Renal pelvis (tissue), 4 donors: Measurements from ENCODE around the gene TUBA1C. TPM values are rescaled to one million over a fixed set of nuclear protein-coding genes. Genes with fewer than 3 reads are reported as not detected.
A peak's percentile ranks its signal among the peaks of the same experiment; 100 is the strongest.
"Not testable (repeated sequence)": the region's sequence is repeated elsewhere in the genome, so short reads cannot be mapped to it uniquely, and the experiment has no call there.

Experiments
- DNase-seq: peaks from one replicate; pipeline ENCODE4 v3.0.0-alpha.2; 2013
- polyA plus RNA-seq, 3 donors: library from polyadenylated mRNA; unstranded; fragments of 120-200 nt; gene quantifications; one replicate each; pipeline ENCODE4 v1.2.1, GENCODE V29; 2013; ENCODE audit not compliant: insufficient read length in 3 of 3

Gene TUBA1C
- polyA plus RNA-seq, 3 donors = 140 to 152 (median 142) TPM

DNA sequence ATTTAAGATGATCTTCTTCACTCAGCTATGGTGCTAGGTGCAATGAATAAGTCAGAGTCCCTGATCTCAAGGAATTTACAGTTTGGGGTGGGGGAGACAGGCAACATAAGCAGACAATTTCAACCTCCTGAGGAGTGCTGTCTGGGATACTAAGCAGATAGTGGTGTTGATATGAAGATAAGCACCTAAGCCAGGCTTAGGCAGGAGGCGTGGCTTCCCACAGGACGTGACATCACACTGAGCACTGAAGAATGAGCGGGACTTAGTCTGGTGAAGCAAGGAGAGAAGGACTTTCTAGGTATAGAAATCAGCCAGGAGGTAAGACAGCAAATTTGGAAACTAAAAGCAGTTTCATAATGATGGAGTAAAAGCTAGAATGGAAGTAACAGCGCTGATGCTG, 36.9 kb downstream of the TUBA1C start:
- DNase-seq = no peak

GRCh38 chr12:49304161-49304560, 39.3 kb downstream of the TUBA1C start:
- DNase-seq = no peak

- no peak for DNase-seq
Measured at GRCh38 chr12:49305762-49306510, 41.1 kb downstream of the TUBA1C start.

GRCh38 chr12:49309386-49309785, 44.5 kb downstream of the TUBA1C start:
- DNase-seq = no peak

DNA sequence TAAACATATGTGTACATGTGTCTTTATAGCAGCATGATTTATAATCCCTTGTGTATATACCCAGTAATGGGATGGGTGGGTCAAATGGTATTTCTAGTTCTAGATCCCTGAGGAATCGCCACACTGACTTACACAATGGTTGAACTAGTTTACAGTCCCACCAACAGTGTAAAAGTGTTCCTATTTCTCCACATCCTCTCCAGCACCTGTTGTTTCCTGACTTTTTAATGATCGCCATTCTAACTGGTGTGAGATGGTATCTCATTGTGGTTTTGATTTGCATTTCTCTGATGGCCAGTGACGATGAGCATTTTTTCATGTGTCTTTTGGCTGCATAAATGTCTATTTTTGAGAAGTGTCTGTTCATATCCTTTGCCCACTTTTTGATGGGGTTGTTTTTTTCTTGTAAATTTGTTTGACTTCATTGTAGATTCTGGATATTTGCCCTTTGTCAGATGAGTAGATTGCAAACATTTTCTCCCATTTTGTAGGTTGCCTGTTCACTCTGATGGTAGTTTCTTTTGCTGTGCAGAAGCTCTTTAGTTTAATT, 45.6 kb downstream of the TUBA1C start:
- not testable (repeated sequence) for DNase-seq

- DNase-seq = no peak
Measured at GRCh38 chr12:49314811-49315210, 49.9 kb downstream of the TUBA1C start.

DNA sequence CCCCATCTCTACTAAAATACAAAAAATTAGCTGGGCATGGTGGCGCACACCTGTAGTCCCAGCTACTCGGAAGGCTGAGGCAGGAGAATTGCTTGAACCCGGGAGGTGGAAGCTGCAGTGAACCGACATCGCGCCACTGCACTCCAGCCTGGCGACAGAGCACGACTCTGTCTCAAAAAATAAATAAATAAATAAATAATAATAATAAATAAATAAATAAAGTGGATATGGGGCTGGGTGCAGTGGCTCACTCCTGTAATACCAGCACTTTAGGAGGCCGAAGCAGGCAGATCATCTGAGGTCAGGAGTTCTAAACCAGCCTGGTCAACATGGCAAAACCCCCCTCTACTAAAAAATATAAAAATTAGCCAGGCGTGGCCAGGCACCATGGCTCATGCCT, 52.2 kb downstream of the TUBA1C start:
- not testable (repeated sequence) for DNase-seq

- DNase-seq = not testable (repeated sequence)
Measured at GRCh38 chr12:49320411-49321103, 55.7 kb downstream of the TUBA1C start.

DNA sequence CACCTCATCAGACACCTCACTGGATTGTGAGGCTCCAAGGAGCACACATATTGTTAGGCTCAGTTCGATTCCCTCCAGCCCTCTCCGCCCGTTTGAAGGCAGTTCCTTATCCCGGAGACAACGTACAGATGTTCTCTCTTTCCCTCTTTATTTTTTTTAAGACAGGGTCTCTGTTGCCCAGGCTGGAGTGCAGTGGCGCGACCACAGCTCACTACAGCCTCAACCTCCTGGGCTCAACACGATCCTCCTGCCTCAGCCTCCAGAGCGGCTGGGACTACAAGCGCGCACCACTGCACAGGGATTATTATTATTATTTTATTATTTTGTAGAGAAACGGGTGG, 57.5 kb downstream of the TUBA1C start:
- no peak for DNase-seq

DNA sequence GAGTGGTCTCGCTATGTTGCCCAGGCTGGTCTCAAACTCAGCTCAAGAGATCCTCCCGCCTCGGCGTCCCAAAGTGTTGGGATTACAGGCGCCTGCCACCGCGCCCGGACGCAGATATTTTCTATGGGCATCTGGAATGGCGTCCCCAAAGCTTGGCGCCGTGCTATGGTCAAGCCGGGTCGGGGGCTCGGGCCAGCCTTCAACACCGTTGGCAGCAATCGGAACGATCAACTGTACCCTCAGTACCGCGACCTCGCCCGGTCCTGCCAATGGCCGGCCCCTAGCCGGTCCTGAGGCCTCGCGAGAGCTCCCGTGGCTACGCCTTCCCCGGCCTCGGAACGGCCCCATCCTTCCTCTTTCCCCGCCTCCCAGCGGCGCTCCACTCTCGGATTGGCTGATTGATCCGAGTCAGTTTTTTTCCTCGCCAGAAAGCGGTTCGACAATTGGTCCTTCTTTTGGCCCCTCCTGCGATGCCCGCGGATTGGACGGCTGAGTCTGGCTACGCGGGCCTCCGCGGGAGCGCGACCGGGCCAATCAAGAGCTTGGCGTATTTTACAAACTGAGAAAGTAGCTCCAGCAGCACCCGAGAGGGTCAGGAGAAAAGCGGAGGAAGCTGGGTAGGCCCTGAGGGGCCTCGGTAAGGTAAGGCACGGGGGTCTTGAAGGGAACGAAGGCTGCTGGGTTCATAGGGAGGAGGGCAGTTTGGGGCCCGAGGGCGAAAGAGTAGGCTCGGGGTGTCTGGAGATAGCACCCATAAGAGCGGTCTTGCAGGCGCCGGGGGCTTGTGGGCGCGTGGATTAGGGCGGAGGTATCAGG, 58.0 kb downstream of the TUBA1C start, which contains the start of gene TROAP:
TROAP (plus strand) TSS at position 548 of the 816 bp plus-strand sequence. CDS start 354 bp downstream, outside the sequence.
- DNase-seq = peak; percentile 99

DNA sequence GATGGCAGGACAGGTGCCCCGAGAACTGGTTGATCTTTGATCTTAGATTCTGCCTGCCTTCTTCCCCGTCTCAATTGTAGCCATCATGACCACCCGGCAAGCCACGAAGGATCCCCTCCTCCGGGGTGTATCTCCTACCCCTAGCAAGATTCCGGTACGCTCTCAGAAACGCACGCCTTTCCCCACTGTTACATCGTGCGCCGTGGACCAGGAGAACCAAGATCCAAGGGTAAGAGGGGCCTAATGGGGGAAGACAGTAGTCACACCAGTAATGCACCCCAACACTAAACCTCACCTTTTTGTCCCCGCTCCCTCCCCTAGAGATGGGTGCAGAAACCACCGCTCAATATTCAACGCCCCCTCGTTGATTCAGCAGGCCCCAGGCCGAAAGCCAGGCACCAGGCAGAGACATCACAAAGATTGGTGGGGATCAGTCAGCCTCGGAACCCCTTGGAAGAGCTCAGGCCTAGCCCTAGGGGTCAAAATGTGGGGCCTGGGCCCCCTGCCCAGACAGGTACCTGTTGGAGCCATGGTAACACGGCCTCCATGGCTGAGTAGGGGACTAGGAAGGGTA, 58.7 kb downstream of the TUBA1C start:
- DNase-seq = no peak

Other genes with a start within 250 kb of the TUBA1C start
- gene PRKAG1, start 246.3 kb upstream of the TUBA1C start, polyA plus RNA-seq = 10 to 100 TPM; 71.6 to 87.5 (median 83.5) TPM
- 10 to 100 TPM; 47.9 to 66.1 (median 65.9) TPM for gene KMT2D, start 204.3 kb upstream of the TUBA1C start, polyA plus RNA-seq
- gene RHEBL1, start 195.1 kb upstream of the TUBA1C start, polyA plus RNA-seq = 1 to 10 TPM; 1.6 to 2.1 (median 2.0) TPM
- gene DHH, start 170.3 kb upstream of the TUBA1C start, polyA plus RNA-seq = under 1 TPM; 0.34 to 0.50 (median 0.35) TPM
- 10 to 100 TPM; 59.6 to 91.0 (median 90.9) TPM for gene LMBR1L, start 154.2 kb upstream of the TUBA1C start, polyA plus RNA-seq
- gene TUBA1B, start 133.7 kb upstream of the TUBA1C start, polyA plus RNA-seq = 1,000 to 10,000 TPM in 2 of 3 donors, 100 to 1,000 TPM in 1; 971 to 1,231 (median 1,109) TPM
- gene TUBA1A, start 76.0 kb upstream of the TUBA1C start, polyA plus RNA-seq = 100 to 1,000 TPM; 364 to 473 (median 401) TPM
- gene PRPH, start 30.1 kb downstream of the TUBA1C start, polyA plus RNA-seq = under 1 TPM; 0.30 to 0.56 (median 0.47) TPM
- gene TROAP, start 58.2 kb downstream of the TUBA1C start, polyA plus RNA-seq = 10 to 100 TPM; 22.4 to 37.1 (median 26.6) TPM
- 1 to 10 TPM; 1.2 to 2.0 (median 1.3) TPM for gene C1QL4, start 72.1 kb downstream of the TUBA1C start, polyA plus RNA-seq
- 10 to 100 TPM; 16.1 to 25.4 (median 24.5) TPM for gene DNAJC22, start 81.8 kb downstream of the TUBA1C start, polyA plus RNA-seq
- 10 to 100 TPM; 42.5 to 53.3 (median 51.5) TPM for gene SPATS2, start 102.4 kb downstream of the TUBA1C start, polyA plus RNA-seq